ENCODE results near the gene DCAF8L2.
A peak's percentile ranks its signal among the peaks of the same experiment; 100 is the strongest.
"Not testable (repeated sequence)": the region's sequence is repeated elsewhere in the genome, so short reads cannot be mapped to it uniquely, and the experiment has no call there.

DNA sequence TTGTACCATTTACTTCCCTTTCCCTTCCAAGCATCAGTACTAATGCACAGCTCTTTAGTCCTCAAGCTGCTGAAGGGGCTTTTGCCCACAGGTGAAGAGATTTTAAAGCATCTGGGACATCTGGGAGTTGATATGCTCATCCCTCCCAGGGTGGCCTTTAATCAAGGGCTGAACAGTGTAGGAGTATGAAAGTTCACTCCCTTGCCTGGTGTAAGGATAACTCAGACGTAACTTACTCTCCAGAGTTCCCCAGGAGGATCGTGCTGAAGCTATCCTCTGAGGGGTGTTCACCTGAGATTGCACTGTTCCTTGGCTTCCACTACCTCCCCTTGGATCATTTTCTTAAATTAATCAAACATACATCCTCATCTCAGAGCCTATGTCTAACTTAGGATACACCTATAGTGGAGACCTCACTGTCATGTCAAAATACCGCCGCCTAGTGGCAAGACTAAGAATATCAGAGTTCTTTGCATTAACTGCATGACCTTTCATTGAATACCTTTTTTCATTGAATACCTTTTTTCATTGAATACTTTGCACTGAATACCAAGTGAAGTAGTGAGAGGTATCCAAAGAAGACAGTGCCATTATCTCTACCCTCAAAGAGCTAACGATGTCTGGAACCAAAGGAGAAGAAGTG lies 93.5 kb downstream of the DCAF8L2 start:
- TF ChIP-seq, protein P1, sequence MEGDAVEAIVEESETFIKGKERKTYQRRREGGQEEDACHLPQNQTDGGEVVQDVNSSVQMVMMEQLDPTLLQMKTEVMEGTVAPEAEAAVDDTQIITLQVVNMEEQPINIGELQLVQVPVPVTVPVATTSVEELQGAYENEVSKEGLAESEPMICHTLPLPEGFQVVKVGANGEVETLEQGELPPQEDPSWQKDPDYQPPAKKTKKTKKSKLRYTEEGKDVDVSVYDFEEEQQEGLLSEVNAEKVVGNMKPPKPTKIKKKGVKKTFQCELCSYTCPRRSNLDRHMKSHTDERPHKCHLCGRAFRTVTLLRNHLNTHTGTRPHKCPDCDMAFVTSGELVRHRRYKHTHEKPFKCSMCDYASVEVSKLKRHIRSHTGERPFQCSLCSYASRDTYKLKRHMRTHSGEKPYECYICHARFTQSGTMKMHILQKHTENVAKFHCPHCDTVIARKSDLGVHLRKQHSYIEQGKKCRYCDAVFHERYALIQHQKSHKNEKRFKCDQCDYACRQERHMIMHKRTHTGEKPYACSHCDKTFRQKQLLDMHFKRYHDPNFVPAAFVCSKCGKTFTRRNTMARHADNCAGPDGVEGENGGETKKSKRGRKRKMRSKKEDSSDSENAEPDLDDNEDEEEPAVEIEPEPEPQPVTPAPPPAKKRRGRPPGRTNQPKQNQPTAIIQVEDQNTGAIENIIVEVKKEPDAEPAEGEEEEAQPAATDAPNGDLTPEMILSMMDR (IDR thresholded peaks at IDR 0.05; ENCODE audit: insufficient read depth, low read depth, low read length): peak; percentile 56
- not testable (repeated sequence) for TF ChIP-seq EZH2 (IDR thresholded peaks at IDR 0.05; ENCODE audit: insufficient read depth, low read length)
